Nephron progenitor cell (in vitro differentiated cells): ENCODE measurements around the gene C16orf78.
A peak's percentile ranks its signal among the peaks of the same experiment; 100 is the strongest.

Experiments used
- DNase-seq: peaks from one replicate; pipeline ENCODE4 v3.0.0; 2021
- H3K27ac Mint-ChIP-seq: 2 replicates; pipeline ENCODE4 v1.8.0; 2021; ENCODE audit warnings: mild to moderate bottlenecking, moderate library complexity, mixed read lengths
- H3K27me3 Mint-ChIP-seq: 2 replicates; pipeline ENCODE4 v1.8.0; 2021; ENCODE audit warnings: mild to moderate bottlenecking, low read depth, mixed read lengths; ENCODE audit not compliant: poor library complexity
- H3K36me3 Mint-ChIP-seq: 2 replicates; pipeline ENCODE4 v1.8.0; 2021; ENCODE audit warnings: low read depth, mixed read lengths
- H3K4me1 Mint-ChIP-seq: 2 replicates; pipeline ENCODE4 v1.8.0; 2021; ENCODE audit warnings: mixed read lengths
- H3K4me3 Mint-ChIP-seq: 2 replicates; pipeline ENCODE4 v1.8.0; 2021; ENCODE audit warnings: mild to moderate bottlenecking, moderate library complexity, mixed read lengths
- H3K9me3 Mint-ChIP-seq: 2 replicates; pipeline ENCODE4 v1.8.0; 2021; ENCODE audit warnings: mild to moderate bottlenecking, moderate library complexity, mixed read lengths
- TF ChIP-seq, protein P1 (sequence below): fragments of 200-600 bp; sonication (generic); IDR thresholded peaks from 2 replicates; pipeline ENCODE4 v1.5.0; 2021; ENCODE audit warnings: antibody characterized with exemption

The C16orf78 gene

DNA sequence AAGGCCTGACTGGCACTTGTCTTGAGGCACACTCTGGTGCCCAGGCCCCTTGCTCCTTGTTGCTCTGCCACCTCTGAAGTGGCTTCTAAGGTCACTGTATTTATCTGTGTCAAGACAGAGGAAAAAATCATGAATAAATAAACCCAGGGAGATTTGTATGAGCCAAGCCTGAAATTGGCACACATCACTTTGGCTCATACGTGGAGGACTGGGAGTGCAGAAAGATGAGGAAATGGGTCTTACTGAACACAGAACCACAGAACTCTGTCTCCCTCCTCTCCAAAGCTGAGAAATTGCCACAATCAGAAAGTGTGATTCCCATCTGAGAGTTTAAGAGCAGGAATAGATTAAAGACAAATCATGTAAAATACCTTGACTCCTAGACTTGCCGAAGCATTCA lies 27.1 kb upstream of the C16orf78 start:
- Mint-ChIP-seq H3K27me3 (peaks cover 58% of the 10 kb centered on the region), H3K27ac (no peak overlapping the region), H3K4me1 (no peaks in the 10 kb centered on the region), H3K36me3 (no peaks in the 10 kb centered on the region), H3K9me3 (no peaks in the 10 kb centered on the region), H3K4me3 (no peak overlapping the region)
- DNase-seq = no peak
- TF ChIP-seq, protein P1, sequence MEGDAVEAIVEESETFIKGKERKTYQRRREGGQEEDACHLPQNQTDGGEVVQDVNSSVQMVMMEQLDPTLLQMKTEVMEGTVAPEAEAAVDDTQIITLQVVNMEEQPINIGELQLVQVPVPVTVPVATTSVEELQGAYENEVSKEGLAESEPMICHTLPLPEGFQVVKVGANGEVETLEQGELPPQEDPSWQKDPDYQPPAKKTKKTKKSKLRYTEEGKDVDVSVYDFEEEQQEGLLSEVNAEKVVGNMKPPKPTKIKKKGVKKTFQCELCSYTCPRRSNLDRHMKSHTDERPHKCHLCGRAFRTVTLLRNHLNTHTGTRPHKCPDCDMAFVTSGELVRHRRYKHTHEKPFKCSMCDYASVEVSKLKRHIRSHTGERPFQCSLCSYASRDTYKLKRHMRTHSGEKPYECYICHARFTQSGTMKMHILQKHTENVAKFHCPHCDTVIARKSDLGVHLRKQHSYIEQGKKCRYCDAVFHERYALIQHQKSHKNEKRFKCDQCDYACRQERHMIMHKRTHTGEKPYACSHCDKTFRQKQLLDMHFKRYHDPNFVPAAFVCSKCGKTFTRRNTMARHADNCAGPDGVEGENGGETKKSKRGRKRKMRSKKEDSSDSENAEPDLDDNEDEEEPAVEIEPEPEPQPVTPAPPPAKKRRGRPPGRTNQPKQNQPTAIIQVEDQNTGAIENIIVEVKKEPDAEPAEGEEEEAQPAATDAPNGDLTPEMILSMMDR = no peak

DNA sequence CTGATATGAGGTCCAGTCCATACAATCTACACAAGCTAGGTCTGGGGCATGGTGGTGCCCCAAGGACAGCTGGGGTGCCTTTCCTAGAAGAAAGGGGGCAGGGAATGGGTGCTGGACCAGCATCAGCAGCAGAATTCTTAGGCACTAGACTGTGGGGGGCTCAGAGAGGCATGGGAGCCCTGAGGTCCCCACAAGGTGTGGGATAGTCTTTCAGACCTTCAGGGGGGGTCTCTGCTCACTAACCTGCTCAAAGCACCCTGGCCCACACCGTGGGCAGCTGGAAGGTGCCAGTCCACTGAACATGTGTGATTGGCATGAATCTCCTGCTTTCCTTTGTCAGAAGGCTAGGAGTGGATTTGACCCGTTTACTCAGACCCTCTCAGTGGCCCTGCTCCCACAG lies 26.1 kb upstream of the C16orf78 start:
- Mint-ChIP-seq H3K4me1 (no peaks in the 10 kb centered on the region), H3K4me3 (no peak overlapping the region), H3K9me3 (no peaks in the 10 kb centered on the region), H3K36me3 (no peaks in the 10 kb centered on the region), H3K27me3 (peaks cover 58% of the 10 kb centered on the region), H3K27ac (no peak overlapping the region)
- no peak for DNase-seq
- TF ChIP-seq, protein P1 = no peak

DNA sequence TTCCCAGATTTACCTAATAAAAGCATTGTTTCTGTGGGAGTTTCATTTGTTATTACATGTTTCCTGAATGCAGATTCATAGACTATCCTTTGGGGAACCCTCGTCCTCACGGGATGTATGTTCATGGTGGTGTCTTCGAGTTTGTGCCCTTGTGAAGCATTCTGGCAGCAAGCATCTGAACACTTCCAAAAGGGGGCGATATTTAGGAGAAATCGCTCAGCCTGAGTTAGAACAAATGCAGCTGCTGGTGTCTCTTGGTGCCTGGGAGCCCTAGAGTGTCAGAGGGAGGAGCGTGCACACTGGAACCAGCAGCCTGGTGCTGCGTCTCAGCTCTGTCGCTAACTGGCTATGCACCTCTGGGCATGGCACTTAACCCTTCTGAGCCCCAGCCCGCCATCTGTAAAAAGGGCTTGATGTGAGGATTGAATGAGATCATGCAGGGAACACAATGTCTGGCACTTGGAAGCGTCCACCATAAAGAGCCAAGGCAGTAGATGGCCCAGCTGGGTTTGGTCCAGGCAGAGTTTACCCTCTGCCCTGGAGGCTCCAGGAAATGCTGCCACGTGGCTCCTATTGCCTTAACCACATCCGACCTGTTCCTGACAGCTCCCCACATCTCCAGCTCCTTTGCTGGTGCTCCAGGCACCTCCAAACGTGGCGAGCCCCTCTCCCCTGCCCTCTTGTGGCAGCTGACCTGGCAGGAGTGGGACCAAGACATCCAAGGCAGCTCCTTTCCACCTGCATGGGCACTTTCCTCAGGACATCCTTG lies 25.0 kb upstream of the C16orf78 start:
- no peak for DNase-seq
- H3K27ac Mint-ChIP-seq = no peak overlapping the region
- H3K4me1 Mint-ChIP-seq = no peaks in the 10 kb centered on the region
- no peak overlapping the region for H3K4me3 Mint-ChIP-seq
- H3K36me3 Mint-ChIP-seq = no peaks in the 10 kb centered on the region
- no peaks in the 10 kb centered on the region for H3K9me3 Mint-ChIP-seq
- H3K27me3 Mint-ChIP-seq = peaks cover 54% of the 10 kb centered on the region
- TF ChIP-seq, protein P1 = no peak

DNA sequence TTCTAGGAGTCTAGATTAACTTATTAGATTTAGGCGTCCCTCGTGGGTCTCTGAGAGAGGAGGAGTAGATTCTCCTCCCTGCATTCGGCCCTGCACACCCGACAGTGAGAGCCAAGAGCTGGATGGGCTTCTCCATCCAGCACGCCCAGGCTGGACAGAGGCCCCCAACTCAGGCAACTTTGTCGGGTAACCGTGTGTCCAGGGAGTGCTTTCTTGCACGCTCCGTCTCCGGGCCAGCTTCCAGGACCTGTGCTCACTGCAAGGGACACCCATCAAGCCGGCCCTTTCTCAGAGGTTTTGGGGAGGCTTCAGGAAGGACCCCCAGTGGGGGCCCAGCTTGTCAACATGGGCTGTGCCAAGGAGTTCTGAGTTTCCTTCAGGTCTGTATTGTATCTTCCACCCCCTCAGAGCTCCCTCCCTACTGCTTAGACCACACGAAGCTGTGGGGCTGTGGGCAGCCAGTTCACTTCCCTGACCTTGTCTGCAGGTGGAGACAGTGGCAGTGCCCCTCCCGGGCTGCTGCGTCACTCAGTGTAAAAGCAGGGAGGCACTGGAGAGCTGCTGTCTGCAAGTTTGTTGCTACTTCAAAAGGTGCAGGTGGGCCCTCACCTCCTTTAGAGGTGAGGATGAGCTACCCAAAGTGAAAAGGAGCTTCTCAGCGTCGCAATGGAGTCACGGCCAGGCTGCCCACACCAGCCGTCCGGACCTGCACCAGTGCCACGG lies 24.0 kb upstream of the C16orf78 start:
- no peak for DNase-seq
- Mint-ChIP-seq H3K4me1 (no peaks in the 10 kb centered on the region), H3K27me3 (peaks cover 56% of the 10 kb centered on the region), H3K4me3 (no peak overlapping the region), H3K36me3 (no peaks in the 10 kb centered on the region), H3K9me3 (no peaks in the 10 kb centered on the region), H3K27ac (no peak overlapping the region)
- TF ChIP-seq, protein P1 = no peak

DNA sequence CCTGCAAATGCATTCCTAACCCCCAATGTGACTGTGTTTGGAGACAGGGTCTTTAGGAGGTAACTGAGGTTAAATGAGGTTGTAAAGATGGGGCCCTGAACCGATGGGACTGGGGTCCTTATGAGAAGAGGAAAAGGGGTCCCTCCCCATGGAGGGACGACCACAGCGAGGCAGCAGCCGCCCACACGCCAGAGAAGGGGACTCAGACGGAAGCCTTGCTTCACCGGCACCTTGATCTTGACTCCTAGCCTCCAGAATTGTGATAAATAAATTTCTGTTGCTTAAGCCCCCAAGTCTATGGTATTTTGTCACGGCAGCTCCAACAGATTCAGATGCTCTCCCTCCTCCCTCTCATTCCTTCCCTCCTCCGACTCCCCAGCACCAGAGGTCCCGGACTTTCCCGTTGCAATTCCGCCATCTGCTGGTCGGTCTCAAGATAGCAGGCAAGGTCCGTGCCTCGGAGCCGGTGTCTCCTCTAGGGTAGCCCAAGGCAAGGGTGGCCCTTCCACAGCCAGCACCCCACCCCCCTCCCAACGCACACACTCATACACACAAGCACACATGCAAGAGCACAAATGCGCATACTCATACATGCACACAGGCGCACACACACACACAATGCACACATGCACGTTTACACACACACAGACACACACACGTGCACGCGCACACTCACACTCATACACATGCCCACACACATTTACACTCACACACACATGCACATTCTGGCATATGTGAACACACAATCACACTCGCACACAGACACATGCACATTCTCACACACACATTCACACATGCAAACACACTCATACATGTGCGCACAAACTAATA lies 23.1 kb upstream of the C16orf78 start:
- Mint-ChIP-seq H3K4me1 (no peaks in the 10 kb centered on the region), H3K36me3 (no peaks in the 10 kb centered on the region), H3K27ac (no peak overlapping the region), H3K27me3 (peaks cover 51% of the 10 kb centered on the region), H3K9me3 (no peaks in the 10 kb centered on the region), H3K4me3 (no peak overlapping the region)
- peak; percentile 84 for DNase-seq
- TF ChIP-seq, protein P1 = peak; percentile 71
